Epithelial cell of proximal tubule (primary cell): ENCODE results near the gene WDR18. TPM values are rescaled to one million over a fixed set of nuclear protein-coding genes. Genes with fewer than 3 reads are reported as not detected.

Experiments
- DNase-seq: peaks from one replicate; pipeline ENCODE4 v3.0.0-alpha.2; 2011; ENCODE audit warnings: low read depth
- H3K4me3 ChIP-seq: 2 replicates; pipeline ENCODE4 v1.5.1; 2011; ENCODE audit warnings: low read depth, mild to moderate bottlenecking, low read length
- total RNA-seq: library from RNA; depleted of rRNA; stranded (reverse); fragments of >200 nt; gene quantifications from 2 replicates; pipeline ENCODE4 v1.2.3, GENCODE V29; 2015
- TF ChIP-seq, protein P1 (sequence below): conservative IDR thresholded peaks from 2 replicates; pipeline ENCODE4 v1.5.1; 2012; ENCODE audit warnings: low read depth, mild to moderate bottlenecking, low read length

Gene WDR18
- total RNA-seq, 1 donor from 2014 or later = 71.0 TPM

DNA sequence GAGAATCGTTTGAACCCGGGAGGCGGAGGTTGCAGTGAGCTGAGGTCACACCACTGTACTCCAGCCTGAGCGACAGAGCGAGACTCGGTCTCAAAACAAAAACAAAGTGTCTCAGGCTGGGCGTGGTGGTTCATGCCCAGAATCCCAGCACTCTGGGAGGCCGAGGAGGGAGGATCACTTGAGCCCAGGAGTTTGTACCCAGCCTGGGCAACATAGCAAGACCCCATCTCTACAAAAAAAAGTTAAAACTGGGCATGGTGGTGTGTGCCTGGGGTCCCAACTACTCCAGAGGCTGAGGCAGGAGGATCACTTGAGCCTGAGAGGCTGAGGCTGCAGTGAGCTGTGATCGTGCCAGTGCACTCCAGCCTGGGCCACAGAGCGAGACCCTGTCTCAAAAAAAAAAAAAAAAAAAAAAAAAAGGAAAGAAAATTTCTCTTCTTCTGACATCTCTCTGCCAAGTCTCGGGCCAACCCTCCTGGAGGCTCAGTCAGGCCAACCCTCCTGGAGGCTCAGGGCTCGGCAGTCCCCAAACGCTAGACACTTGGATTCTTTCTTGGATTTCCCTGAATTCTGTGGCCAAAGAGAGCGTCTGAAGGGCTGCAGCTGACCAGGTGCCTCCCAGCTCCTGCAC, 32.0 kb upstream of the WDR18 start:
- no peak overlapping the region for H3K4me3 ChIP-seq
- TF ChIP-seq, protein P1, sequence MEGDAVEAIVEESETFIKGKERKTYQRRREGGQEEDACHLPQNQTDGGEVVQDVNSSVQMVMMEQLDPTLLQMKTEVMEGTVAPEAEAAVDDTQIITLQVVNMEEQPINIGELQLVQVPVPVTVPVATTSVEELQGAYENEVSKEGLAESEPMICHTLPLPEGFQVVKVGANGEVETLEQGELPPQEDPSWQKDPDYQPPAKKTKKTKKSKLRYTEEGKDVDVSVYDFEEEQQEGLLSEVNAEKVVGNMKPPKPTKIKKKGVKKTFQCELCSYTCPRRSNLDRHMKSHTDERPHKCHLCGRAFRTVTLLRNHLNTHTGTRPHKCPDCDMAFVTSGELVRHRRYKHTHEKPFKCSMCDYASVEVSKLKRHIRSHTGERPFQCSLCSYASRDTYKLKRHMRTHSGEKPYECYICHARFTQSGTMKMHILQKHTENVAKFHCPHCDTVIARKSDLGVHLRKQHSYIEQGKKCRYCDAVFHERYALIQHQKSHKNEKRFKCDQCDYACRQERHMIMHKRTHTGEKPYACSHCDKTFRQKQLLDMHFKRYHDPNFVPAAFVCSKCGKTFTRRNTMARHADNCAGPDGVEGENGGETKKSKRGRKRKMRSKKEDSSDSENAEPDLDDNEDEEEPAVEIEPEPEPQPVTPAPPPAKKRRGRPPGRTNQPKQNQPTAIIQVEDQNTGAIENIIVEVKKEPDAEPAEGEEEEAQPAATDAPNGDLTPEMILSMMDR = no peak
- no peak for DNase-seq

DNA sequence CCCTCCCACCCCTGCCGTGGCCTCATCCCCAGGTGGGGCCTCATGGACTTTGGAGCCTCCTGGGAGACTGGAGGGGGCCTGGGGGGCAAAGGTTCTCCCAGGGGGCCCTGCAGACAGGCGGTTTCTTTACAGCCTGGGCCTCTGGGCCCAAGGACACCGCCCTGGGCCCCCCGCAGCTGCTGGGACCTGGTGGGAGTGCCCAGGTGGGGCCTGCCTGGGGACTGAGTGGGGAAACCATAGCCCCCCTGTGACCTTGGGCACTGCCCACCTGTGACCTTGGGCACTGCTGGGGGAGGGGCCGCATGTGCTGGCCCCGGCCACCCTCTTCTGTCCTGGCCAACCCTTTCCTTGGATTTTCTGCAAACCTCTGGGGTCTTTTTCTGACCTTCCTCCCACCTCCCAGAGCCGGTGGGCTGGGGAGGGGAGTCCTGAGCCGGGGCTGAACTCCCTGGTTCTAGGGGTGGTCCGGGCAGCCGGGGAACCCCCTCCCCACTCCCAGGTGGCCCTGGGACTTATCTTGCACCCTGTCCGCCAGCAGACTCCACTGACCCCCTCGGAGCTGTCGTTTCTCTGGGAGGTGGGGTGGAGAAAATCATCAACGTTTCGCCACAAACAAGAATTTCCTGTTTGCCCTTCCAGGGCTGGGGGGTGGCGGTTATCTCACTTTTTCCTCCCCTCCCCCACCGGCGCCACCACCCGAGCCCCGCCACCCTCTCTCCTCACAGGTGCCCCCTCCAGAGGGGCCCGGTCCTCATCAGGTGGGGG, 31.3 kb upstream of the WDR18 start:
- H3K4me3 ChIP-seq = no peak overlapping the region
- TF ChIP-seq, protein P1 = no peak
- DNase-seq = no peak

DNA sequence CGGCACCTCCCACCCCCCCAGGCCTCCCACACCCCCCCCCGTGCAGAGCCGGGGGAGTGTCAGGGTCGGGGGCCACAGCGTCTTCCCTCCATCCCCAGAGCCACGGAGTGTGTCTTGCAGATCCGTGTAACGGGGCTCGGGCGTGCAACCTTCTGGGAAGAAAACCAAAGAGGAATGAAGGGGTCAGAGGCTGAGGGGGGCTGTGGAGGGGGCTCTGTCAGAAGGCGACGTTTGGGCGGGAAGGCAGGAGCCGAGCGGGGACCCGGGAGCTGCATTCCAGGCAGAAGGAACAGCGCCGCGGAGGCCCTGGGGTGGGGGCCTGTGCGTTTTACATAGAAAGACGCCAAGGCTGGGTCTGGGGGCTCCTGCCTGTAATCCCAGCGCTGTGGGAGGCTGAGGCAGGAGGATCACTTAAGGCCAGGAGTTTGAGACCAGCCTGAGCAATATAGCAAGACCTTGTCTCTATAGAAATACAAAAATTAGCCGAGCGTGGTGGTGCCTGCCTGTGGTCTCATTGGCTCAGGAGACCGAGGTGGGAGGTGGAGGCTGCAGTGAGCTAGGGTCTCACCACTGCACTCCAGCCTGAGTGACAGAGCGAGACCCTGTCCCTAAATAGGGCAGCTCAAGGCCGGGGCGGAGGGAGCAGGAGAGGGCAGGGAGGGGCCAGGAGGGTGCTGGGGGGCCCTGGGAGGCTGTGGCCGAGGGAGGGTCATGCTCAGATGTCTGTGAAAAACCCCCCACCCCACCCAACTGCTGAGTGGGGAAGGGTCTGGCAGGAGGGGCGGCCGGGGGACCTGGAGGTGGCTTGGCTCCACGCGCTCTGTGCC, 30.5 kb upstream of the WDR18 start:
- TF ChIP-seq, protein P1 = no peak

DNA sequence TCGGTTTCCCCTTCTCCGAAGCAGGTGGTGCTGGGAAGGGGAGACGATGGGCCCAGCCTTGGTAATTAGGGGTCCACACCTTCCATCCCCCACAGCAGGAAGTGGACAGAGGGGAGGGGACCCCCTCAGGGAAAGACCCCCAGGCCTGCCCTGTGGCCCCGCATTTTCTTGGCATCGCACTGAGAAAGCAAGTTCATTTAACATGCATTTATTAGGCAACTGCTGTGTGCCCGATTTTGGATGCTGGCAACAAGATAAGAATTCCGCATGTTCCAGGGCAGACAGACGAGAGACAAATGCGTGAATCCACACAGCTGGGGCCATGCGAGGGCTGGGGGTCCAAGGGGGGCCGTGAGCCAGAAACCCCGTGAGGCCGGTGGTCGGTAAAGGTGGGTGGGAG, 29.9 kb upstream of the WDR18 start:
- no peak for DNase-seq
- TF ChIP-seq, protein P1 = no peak
- H3K4me3 ChIP-seq = no peak overlapping the region

More for the DNA sequence above, 30.5 kb upstream of the WDR18 start:
- no peak for DNase-seq
- H3K4me3 ChIP-seq = no peak overlapping the region

DNA sequence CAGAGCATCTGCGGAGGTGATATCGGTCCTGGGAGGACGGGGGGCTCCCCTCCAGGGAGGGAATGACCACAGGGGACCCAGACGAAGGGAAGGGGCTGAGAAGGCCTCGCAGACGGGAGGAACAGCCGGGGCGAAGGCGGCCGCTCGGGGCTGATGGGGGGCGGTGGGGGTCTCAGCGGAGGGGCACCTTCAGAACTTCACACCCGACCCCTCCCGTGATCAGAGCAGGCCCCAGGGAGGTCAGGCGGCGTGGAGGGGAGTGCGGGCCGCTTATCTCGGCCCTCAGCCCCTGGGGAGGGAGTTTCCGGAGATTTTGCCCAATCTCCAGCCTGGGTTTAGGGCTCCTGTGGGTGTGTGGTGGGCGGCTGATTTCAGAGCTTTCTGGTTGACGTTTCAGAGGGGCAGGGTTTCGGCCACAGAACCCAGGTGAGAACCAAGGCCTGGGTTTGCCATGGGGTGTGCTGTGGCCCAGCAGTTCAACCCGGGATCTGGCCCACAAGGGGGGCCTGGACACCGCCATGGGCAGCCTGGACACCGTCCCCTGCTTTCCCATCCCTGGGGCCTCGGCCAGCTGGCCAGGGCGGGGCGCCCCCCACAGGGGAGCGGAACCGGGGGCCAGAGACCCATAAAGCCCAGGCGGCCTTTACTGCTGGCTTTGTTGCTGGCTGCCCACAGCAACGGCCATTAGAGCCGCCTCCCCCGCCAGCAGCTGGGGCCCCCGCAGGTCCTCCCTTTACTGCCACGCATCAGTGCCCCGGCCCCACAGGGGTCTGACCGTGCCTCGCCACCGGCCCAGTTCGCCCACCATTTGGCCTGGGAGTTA, 29.3 kb upstream of the WDR18 start:
- TF ChIP-seq, protein P1 = no peak
- no peak for DNase-seq

More for the DNA sequence above, 29.3 kb upstream of the WDR18 start:
- no peak overlapping the region for H3K4me3 ChIP-seq
